ENCODE data around the gene SYNJ2BP.

SYNJ2BP gene

GRCh38 chr14:70391493-70392391 is 25.1 kb downstream of the SYNJ2BP start:
- no peak for DNase-seq

GRCh38 chr14:70382536-70382935 is 34.4 kb downstream of the SYNJ2BP start:
- no peak for DNase-seq

GRCh38 chr14:70380824-70381223 is 36.1 kb downstream of the SYNJ2BP start:
- no peak for DNase-seq

- no peak for DNase-seq
Observed at GRCh38 chr14:70378696-70379095, 38.2 kb downstream of the SYNJ2BP start.

Measured in NCI-H510A (cell line).